Glomerular endothelial cell (primary cell): Measurements from ENCODE around the gene RNU6-8. TPM values are rescaled to one million over a fixed set of nuclear protein-coding genes. Genes with fewer than 3 reads are reported as not detected.

Experiments
- DNase-seq: peaks from one replicate; pipeline ENCODE4 v3.0.0-alpha.2; 2011; ENCODE audit warnings: low read depth, low spot score; ENCODE audit errors: extremely low read depth
- total RNA-seq: library from RNA; depleted of rRNA; stranded (reverse); fragments of >200 nt; gene quantifications from 2 replicates; pipeline ENCODE4 v1.2.3, GENCODE V29; 2015

Gene RNU6-8
- total RNA-seq: not detected in 2 replicates

DNA sequence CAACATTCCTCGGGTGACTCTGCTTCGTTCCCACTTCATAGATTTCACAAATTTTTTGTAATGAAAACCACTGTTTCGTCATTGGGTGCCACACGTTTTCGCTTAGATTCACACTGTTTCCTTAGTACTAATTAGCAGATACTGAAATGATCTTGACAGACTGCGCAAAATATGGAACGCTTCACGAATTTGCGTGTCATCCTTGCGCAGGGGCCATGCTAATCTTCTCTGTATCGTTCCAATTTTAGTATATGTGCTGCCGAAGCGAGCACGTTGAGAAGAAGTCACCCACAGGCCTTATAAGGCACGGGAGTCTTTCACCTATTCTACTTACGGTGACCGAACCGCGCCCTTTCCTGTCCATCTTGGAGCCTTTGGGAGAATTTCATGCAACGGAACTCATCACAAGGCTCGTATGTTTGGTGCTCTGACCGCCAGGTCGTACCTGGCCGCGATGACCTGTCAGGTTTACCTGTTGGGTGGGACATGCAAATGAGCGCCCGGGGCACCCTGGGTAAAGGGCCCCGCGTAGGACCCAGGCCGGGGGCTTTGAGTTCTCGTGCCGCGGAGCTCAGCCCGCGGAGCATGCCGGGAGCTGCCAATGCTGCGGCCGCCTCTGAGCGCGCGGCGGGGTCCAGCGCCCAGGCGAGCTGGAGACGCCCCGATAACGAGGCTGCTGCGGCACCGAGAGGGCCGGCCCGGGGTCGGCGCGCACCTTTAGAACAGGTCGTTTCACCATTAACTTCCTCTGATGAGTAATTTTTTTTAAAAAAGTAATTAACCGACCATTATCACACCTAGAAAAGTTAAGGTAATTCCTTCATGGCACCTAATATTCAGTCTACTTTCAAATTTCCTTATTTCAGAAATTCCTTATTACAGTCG is at the start of gene RNU6-8:
TSS of gene RNU6-8 (minus strand) at position 272 of the 885 bp plus-strand sequence.
- peak; percentile 42 for DNase-seq

DNA sequence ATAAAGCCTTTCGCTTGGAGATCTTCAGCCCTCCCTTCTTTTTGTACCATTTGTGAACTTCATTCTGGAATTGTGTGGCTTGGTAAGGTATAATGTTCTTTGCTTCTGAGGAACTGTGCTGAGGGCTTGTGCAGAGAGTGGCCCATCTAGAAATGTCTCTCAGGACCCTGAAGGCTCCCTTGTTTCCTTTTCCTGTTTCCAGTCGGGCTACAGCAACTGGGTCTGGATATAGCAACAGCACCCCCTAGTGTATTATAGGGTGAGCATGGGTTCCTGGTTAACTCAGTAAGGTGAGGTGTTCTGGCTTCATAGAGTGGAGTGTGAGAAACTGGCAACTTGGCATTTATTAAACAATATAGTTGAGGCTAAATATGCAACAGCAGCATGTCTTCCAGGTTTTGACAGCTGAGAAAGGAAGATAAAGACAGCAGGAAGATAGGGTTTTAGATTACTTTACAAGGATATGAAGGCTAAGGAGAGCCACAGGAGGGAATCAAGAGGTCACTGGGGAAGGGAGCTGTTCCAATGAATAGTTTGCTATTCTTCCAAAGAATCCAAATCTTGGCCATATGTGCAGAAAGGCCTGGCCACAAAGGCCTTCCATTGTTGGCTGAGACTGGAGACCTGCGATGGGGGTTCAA is 49.1 kb upstream of the RNU6-8 start:
- DNase-seq: peak; percentile 54

DNA sequence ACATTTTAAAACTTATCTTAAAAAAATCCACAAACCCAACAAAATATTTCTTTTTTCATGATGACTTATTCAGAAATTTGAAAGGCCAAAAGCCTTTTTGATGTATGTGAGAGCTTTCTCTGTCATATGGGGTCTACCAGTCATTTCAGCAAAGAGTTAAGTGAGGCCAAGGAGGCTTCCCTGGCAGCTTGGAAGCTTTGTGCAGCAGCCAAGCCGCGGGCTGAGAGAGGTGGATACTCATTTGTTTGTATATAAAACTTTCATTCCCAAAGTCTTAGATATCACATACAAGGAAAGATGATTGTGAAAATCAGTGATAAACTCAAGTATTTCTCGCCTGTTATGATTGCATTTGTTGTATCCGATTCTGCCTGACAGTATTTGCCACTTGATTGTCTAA is 48.5 kb upstream of the RNU6-8 start:
- DNase-seq: no peak

DNA sequence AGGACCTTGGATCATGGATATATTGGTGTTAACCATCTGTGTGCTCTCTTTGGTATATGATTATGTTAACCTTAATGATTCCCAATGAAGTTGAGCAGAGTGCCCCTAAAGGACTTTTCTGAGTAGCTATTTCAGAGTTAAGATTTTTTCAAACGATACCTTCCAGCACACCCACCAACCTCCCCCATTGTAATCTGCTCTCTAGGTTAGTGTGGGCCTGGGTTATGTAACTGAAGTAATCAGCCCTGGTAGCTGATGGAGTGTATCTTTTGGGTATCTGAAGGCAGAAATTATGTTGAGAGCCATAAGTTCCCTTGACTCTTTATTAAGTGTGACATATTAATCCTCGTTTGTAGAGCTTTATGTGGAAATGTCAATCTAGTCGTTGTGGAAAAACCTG is 47.6 kb upstream of the RNU6-8 start:
- no peak for DNase-seq

DNA sequence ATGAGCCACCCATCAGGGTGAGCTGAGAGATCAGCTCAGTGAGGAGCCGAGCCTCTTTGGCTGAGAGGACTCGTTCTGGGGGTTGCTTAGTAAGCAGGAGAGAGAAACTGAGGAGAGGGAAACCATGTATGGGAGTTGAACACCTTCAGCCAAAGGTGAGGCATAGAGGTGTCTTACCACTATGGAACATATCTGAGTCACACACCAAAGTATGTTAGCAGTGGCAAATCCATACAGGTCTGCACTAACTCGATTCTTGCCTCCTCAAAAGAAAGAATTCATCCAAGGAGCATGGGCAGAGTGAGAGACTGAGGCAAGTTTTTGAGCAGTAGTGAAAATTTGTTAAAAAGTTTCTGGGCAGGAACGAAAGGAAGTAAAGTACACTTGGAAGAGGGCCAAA is 46.7 kb upstream of the RNU6-8 start:
- no peak for DNase-seq

DNA sequence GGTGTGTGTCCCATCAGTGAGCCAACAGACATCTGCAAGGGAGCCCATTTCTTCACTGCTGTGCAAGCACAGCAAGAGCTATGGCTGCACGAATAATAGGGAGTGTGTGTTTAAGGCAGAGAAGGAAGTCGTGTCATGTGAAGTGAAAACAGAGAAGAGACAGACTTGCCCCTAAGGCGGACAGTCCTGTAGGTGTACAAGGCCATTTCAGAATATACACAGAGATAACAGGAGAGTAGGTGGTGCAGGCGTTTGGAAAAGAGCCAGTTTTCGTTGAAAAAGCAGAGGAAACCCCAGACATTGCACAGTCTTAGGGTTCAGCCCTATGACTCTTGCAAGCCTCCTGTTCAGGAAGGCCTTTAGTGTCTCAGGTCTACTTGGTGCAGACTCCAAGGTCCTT is 46.3 kb upstream of the RNU6-8 start:
- DNase-seq: no peak

DNA sequence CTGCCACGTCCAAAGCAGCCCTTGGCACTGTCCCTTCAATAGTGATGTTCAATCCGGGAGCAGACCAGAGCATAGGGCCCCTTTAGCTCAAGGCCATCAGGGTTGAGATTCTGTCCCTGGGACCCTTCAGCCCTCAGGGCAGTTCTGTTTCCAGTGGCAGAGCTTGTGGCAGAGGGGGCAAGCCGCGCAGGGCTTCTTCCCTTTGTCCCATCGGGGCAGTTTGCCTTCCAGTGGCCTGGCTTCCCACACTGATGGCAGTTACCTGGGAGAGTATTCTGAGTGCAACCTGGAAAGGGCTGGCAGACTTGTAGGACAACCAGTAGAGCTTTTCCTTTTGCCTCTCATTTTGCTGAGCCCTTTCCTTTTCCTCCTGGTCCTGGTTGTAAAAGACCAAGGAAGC is 43.7 kb upstream of the RNU6-8 start:
- DNase-seq: no peak

DNA sequence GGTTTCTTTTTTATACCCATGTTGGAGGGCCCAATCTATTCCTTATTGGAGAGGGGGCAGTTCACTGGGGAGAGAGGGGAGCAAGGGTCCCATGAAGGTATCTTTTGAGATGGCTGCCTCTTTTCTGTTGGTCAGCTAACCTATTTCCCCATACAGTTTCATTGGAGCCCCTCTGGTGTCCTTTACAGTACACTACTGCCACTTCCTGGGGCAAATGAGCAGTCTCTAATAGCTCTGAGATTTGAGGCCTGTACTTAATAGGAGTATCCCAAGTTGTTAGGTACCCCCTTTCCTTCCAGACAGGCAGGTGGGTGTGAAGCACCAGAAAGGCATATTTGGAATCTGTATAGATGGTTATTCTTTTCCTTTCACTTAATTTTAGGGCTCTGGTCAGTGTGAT is 41.3 kb upstream of the RNU6-8 start:
- DNase-seq: no peak

DNA sequence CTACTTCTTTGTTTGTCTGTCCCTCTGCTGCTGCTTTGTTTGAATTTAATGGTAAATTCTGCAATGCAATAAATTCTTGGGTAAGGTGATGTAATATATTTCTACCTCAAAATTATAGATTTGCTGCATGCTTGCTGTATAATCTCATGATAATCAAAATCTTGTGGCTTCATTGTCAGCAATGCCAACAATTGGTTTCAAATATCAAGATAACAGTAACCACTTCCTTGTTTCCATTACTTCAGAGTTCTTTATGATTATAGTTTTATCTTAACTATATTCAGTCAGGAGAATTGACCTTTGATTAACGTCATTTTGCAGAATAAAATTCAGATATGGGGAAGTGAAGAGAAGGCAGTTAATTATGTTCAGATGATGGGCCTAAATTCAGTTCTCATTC is 30.2 kb upstream of the RNU6-8 start:
- no peak for DNase-seq

DNA sequence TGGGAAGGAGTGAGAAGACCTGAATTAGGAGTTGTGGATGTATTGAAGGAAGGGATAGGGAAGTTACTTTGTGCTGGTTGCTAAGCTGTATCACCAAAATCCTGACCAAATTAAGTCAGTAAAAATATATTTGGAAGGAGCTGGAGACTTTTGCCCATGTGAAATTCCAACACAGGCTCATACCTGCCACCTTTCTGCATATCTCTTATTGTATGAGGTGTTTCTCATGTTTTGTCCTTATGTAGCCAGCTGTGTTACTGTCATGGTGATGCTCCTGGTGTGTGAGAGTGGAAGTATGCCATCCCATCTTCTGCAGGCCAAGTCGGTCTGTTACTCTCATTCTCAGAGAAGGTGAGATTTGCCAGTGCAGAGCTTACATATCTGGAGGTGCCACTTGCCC is 29.4 kb upstream of the RNU6-8 start:
- DNase-seq: no peak

DNA sequence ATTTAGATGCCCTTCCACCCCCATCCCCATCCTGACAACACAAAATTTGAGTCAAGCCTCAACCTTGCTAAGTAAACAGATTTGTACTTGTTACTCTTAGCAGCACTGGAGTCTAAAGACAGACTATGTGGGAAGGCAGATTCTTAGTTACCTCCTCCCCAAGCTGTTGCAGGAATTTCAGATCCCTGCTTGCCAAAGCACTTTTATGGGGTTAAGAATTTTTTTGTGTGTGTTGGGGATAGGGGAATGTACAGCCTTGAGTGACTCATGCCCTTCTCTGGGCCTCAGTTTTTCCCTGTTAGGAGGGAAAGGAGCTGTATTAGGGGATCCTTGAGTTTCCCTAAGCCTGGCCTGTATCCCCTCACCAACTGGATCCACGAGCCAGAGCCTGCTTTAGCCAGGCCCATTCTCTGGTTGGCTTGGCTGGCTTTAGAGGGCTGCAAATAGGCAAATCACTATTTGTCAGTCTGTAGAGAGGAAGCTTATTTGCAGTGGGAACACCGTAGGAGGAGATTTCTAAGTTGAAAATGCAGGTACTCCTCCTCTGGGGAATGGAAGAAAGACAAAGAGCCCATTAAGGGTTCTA is 27.7 kb upstream of the RNU6-8 start:
- no peak for DNase-seq

DNA sequence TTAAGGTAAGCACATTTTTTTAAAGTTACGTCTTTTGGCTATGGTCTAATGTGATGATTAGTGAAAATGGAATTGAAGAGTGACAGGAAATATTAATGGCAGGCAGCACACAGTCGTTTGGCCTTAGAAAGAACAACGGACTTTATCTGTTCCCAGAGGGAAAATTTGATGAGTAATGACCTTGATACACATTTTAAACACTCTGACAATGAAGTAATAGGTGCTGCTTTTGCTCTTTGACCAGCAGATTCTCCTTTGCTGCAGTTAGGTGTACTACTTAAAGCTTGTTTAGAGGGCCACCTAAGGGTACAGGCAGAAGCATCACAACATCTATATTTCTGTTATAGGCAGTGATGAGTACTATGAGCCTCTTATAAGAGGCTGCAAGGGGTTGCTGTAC is 27.1 kb upstream of the RNU6-8 start:
- DNase-seq: no peak

DNA sequence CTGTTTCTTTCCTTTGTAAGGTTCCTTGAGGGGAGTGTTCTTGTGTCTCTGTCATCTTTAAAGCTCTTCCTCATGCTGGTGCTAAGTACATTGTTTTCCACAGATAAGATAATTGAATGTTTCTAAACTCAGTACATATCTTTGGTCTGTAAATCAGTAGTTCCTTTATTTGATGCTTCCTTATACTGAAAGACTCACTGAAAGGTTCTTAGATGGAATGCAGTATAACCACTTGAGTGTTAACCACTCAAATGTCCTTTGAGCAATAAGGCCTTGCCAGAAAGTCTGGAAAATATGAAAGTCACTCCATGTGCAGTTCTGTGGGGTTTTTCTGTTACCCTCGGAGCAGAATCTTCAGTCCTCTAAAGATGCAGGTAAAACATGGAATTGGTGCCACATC is 23.0 kb upstream of the RNU6-8 start:
- DNase-seq: no peak

DNA sequence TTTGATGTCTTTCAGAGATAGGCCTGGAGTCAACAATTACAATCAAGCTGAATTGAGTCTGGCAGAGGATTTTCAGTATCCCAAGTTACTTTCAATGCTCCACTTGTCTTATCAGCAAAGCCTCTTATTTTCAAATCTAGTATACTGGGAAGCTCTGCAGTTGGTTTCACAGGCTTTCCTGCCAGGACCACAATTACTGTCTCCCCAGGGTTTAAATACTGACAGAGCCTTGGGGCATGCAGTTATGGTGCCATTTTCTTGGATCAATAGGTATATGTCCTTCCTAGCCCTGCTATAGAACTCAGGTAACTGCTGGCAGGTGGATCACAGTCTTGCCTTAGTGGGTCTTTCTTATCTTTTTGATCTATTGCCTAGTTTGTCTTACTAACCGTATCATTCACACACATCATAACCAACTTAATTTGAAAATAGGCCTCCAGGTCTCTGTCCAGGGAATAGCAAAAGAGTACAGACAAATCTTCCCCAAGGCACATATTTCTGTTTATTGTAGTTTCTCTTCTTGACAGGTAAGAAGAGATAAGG is 22.4 kb upstream of the RNU6-8 start:
- DNase-seq: no peak

DNA sequence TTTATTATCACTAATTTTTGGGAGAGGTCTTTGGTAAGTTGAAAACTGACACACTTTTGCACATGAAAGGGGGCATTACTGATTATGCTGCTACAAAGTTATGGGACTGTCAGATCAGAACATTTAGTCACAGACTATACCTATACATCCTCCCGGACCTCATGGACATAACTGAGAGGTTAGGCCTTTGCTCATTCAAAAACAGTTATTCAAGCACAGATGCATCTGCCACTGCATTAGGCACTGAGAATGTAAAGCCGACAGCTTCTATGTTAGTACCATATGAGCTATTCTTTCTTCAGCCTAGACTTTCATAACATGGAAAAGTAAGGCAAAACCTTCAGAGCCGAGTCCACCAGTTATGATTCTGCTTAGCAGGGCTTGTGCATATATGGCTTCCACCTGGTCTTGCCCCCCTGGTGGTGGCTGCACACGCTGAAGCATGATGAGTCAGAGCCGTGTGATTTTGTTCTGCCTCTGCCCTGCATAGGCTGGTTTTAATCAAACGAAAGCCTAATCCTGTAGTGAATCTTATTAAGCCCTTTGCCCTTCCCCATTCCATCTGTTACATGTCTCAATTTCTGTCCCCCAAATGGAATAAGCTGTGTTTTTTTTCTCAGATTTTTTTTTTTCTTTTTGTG is 21.8 kb upstream of the RNU6-8 start:
- no peak for DNase-seq

DNA sequence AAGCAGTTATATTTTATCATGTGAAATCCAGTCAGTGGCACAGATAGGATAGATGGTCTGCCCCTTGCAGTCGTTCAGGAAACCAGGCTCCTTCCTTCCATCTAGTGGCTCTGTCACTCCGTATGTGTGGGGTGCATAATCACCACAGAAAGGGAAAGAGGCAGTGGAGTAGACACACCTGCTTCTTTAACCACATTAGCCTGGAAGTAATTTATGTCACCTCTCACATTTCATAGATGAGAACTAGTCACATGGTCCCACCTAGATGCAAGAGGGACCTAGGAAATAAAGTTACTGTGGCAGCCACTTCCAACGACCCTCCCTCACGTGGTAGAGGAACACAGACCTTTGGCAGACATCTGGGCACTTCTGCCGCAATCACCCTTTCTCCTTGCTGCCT is 14.2 kb upstream of the RNU6-8 start:
- DNase-seq: no peak

DNA sequence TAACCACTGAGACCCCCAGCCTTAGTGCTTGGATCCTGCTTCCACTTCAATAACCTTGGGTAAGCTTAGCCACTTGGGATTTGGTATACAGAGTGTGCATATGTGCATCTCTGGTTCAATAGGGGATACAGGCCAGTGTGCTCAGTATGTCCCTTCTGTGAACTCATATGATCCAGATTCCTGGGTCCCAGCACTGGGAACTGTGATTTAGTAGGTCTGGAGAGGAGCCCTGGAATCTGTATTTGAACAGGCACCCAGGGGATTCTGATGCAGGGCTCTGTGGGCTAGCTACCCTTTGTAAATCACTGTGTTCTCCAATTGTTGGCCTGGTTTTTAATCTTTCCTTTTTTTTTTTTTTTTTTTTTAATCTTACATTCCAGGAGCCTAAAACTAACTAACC is 9.8 kb upstream of the RNU6-8 start:
- no peak for DNase-seq

DNA sequence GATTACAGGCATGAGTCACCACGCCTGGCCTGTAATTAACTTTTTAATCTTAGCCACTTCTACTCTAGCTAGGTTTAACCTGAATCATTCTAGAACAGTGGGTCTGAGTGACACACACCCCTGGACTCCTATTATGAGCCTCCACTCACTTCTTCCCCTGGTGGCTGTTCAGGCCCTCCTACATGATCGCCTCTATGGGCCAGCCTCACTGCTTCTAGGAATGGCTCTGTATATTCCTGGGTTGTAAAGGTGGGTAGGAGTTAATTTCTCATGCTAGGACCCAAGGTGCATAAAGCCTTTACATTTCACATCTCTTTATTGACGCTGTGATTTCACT is 8.0 kb upstream of the RNU6-8 start:
- DNase-seq: no peak

DNA sequence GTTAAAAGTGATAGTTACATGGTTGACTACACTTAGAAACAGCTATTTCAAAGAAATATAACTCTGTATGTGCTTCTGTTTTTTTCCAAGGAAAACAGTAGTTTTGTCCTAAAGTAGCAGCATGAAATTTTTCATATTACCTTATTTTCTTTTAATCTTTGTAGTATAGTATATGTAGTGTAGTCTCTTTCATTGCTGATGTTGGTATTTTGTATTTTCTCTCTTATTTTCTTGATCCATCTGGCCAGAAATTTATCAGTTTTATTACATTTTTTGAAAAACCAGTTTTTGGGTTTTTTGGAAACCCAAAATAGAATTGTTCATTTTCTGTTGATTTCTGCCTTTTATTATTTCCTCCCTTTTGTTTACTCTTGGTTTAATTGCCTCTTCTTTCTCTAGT is 6.4 kb upstream of the RNU6-8 start:
- no peak for DNase-seq

DNA sequence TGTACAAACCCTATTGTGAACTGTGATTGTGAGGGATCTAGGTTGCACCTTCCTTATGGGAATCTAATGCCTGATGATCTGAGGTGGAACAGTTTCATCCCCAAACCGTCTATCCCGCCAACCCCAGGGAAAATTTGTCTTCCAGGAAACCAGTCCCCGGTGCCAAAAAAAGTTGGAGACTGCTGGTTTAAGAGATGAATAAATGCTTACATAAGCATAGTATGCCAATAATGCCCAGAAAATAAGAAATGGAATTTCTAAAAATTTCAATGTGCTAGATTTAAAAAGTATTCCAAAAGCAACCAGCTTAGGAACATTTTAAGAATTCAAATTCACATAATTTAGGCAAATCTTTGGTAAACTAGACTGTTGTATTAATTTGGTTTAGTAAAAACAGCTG is 5.4 kb upstream of the RNU6-8 start:
- DNase-seq: no peak

DNA sequence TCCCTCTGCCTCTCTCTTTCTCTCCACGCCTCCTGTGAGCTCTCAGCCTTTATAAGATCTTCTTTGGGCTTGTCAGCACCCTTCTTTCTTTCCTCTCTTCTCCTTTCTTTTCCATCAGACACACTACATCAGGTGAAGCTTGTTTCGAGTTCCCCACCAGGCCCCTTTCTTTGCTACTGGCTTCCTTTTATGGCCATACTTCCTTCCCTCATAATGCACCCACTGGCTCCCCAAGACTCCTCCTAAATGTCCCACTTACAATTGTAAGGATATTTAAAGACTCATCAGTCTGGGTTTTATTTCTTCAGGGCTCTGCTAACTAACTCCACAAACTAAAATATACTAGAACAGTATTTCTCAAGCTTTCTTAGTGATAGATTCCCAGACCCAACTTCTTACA is 3.5 kb upstream of the RNU6-8 start:
- DNase-seq: no peak
